Loucy (cell line): ENCODE measurements around the gene NTPCR.

Source experiments
- EZH2phosphoT487 ChIP-seq: fragments of 200-600 bp; IDR thresholded peaks from 2 replicates; pipeline ENCODE4 v1.6.1; 2018; ENCODE audit warnings: antibody characterized with exemption, mild to moderate bottlenecking, moderate library complexity, borderline replicate concordance
- TF ChIP-seq, protein P1 (sequence below): fragments of 200-600 bp; sonication (generic); conservative IDR thresholded peaks from 2 replicates; pipeline ENCODE4 v1.5.1; 2014; ENCODE audit warnings: mild to moderate bottlenecking, antibody characterized with exemption, low read length

DNA sequence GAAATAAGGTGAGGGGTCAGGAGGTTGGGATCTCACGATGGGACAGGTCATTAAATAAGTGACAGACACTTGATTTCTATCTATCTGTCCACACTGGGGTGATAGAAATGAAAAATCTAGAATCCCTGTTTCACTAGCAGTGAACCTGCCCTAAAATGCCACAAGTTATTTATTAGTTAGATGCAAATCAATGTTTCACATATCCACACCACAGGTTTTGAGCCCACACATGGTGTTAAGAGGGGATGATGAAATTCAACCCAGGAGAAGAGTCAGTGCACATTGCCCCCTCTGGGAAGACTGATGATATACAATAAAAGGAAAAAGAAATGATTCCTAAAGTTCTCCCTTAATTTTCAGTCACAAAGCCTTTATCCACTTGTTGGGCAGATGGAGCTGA is 10.1 kb upstream of the NTPCR start:
- TF ChIP-seq, protein P1, sequence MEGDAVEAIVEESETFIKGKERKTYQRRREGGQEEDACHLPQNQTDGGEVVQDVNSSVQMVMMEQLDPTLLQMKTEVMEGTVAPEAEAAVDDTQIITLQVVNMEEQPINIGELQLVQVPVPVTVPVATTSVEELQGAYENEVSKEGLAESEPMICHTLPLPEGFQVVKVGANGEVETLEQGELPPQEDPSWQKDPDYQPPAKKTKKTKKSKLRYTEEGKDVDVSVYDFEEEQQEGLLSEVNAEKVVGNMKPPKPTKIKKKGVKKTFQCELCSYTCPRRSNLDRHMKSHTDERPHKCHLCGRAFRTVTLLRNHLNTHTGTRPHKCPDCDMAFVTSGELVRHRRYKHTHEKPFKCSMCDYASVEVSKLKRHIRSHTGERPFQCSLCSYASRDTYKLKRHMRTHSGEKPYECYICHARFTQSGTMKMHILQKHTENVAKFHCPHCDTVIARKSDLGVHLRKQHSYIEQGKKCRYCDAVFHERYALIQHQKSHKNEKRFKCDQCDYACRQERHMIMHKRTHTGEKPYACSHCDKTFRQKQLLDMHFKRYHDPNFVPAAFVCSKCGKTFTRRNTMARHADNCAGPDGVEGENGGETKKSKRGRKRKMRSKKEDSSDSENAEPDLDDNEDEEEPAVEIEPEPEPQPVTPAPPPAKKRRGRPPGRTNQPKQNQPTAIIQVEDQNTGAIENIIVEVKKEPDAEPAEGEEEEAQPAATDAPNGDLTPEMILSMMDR = no peak
- no peak for TF ChIP-seq EZH2phosphoT487
